Stomach (tissue), 9 donors: ENCODE measurements around the gene ZNF175. TPM values are rescaled to one million over a fixed set of nuclear protein-coding genes. Genes with fewer than 3 reads are reported as not detected.

Experiments
- DNase-seq, 2 donors: peaks; one replicate each; pipeline versions ENCODE4 v3.0.0 to v3.0.0-alpha.2; 2013 to 2019
- H3K27ac ChIP-seq, 5 donors: fragments of 200-600 bp in 4 of 5; sonication (generic) in 4 of 5; one replicate each; pipeline ENCODE4 v1.5.1; 2013 to 2019; ENCODE audit warnings: mild to moderate bottlenecking in 1 of 5, moderate library complexity in 1 of 5
- H3K27me3 ChIP-seq, 3 donors: fragments of 200-600 bp; sonication (generic); one replicate each; pipeline ENCODE4 v1.5.1; 2017 to 2019; ENCODE audit warnings: mixed run types in 1 of 3
- H3K36me3 ChIP-seq, 4 donors: fragments of 200-600 bp; sonication (generic); 1 replicate in 3 of 4; 2 replicates in 1 of 4; pipeline ENCODE4 v1.5.1; 2016 to 2019
- H3K4me1 ChIP-seq, 4 donors: fragments of 200-600 bp; sonication (generic); one replicate each; pipeline ENCODE4 v1.5.1; 2016 to 2019
- H3K4me3 ChIP-seq, 4 donors: fragments of 200-600 bp; sonication (generic) in 3 of 4; one replicate each; pipeline ENCODE4 v1.5.1; 2016 to 2019; ENCODE audit warnings: mild to moderate bottlenecking in 1 of 4
- H3K9me3 ChIP-seq, 4 donors: fragments of 200-600 bp; sonication (generic); one replicate each; pipeline ENCODE4 v1.5.1; 2016 to 2019
- CTCF ChIP-seq, 7 experiments: fragments of 450-650 bp in 4 of 7; fragments of 200-600 bp in 3 of 7; sonication (generic) in 3 of 7; IDR thresholded peaks; one replicate each; pipeline ENCODE4 v1.5.1; 2016 to 2019; ENCODE audit warnings: antibody characterized with exemption in 7 of 7, control low read depth in 2 of 7, mild to moderate bottlenecking in 1 of 7
- EP300 ChIP-seq: sonication (generic); formaldehyde crosslinking; IDR thresholded peaks from one replicate; pipeline ENCODE4 v1.6.1; 2017; ENCODE audit warnings: antibody characterized with exemption
- POLR2A ChIP-seq, 4 donors: fragments of 450-650 bp; IDR thresholded peaks; one replicate each; pipeline ENCODE4 v1.6.1; 2016; ENCODE audit warnings: antibody characterized with exemption in 4 of 4, control low read depth in 2 of 4, mild to moderate bottlenecking in 1 of 4, moderate library complexity in 1 of 4
- POLR2AphosphoS5 ChIP-seq, 3 donors: sonication (generic); formaldehyde crosslinking; IDR thresholded peaks; one replicate each; pipeline ENCODE4 v1.6.1; 2016; ENCODE audit warnings: antibody characterized with exemption in 3 of 3
- WGBS, 5 donors: extraction: QIAGEN DNeasy Blood & Tissue Kit in 3 of 5; methylation state at CpG; one replicate each; pipeline versions ENCODE4 v1.1.5 to v1.1.7; 2013 to 2018; 5-methylcytosine and 5-hydroxymethylcytosine counted together
- intact Hi-C: fragments of 100-400 bp; cut with DNase I; formaldehyde crosslinking; loops from one replicate; pipeline ENCODE4 v1.15.1; 2023; ENCODE audit warnings: low total_unique reads
- polyA plus RNA-seq, 3 donors: library from polyadenylated mRNA; stranded (reverse); fragments of 200-250 nt; gene quantifications; one replicate each; pipeline ENCODE4 v1.2.3, GENCODE V29; 2013
- total RNA-seq, 5 donors: library from RNA; depleted of rRNA; stranded (reverse); fragments of >200 nt; gene quantifications; one replicate each; pipeline versions ENCODE4 v1.1.0 to v1.2.3, GENCODE V29; 2014 to 2016
- donor health status: healthy with polysubstance abuse.
- donor health status: Bipolar disorder and iron deficiency.
- donor health status: healthy.

Gene ZNF175
- total and polyA plus RNA-seq, 8 donors, result 1.2 to 12.9 (median 3.9) TPM

GRCh38 chr19:51592521-51592920 is 21.4 kb downstream of the ZNF175 start:
- H3K4me3 ChIP-seq, result no peak overlapping the region
- no peak for DNase-seq
- H3K9me3 ChIP-seq, result peaks cover 6 to 13% (median 10%) of the 10 kb centered on the region in 4 donors
- H3K36me3 ChIP-seq, result peaks cover 0 to 10% (median 4%) of the 10 kb centered on the region in 4 donors
- no peak overlapping the region for H3K27ac ChIP-seq
- 48 to 76% (median 59%) methylated on average over 1 of the region's 1 CpG for WGBS, 5 donors
- intact Hi-C loops, result no loop called here
- H3K27me3 ChIP-seq, result peaks cover 0 to 6% (median 0%) of the 10 kb centered on the region in 3 donors
- TF ChIP-seq EP300 (no peak), CTCF (IDR thresholded peaks at IDR 0.05) (no peak)
- peaks cover 18 to 24% (median 20%) of the 10 kb centered on the region in 4 donors for H3K4me1 ChIP-seq

GRCh38 chr19:51593138-51593890 is 22.2 kb downstream of the ZNF175 start:
- 20 to 34% (median 24%) methylated on average over 9 to 10 of the region's 10 CpGs for WGBS, 5 donors
- TF ChIP-seq EP300 (no peak), CTCF (IDR thresholded peaks at IDR 0.05) (no peak)
- DNase-seq, result no peak
- peaks cover 18 to 24% (median 20%) of the 10 kb centered on the region in 4 donors for H3K4me1 ChIP-seq
- H3K4me3 ChIP-seq, result peak overlapping the region; percentile 58 to 91 (median 74)
- H3K36me3 ChIP-seq, result peaks cover 0 to 2% (median 0%) of the 10 kb centered on the region in 4 donors
- intact Hi-C loops, result no loop called here
- H3K9me3 ChIP-seq, result peaks cover 0 to 5% (median 2%) of the 10 kb centered on the region in 4 donors
- peaks cover 0 to 13% (median 0%) of the 10 kb centered on the region in 3 donors for H3K27me3 ChIP-seq
- H3K27ac ChIP-seq, result peak overlapping the region in 3 of 5 donors; percentile 37 to 74 (median 68)

- 0 to 1% (median 1%) methylated on average over 49 to 61 of the region's 61 CpGs for WGBS, 5 donors
These were observed 23.1 kb downstream of the ZNF175 start for GRCh38 chr19:51593969-51594773.

More at GRCh38 chr19:51593969-51594773, 23.1 kb downstream of the ZNF175 start:
- H3K9me3 ChIP-seq, result no peaks in the 10 kb centered on the region
- H3K4me3 ChIP-seq, result peak overlapping the region; percentile 58 to 91 (median 74)
- H3K4me1 ChIP-seq, result peaks cover 18 to 24% (median 20%) of the 10 kb centered on the region in 4 donors
- H3K36me3 ChIP-seq, result no peaks in the 10 kb centered on the region
- DNase-seq, result peak; percentile 99
- intact Hi-C loops, result no loop called here
- H3K27me3 ChIP-seq, result peaks cover 0 to 21% (median 0%) of the 10 kb centered on the region in 3 donors
- H3K27ac ChIP-seq, result peak overlapping the region; percentile 37 to 74 (median 61)
- TF ChIP-seq POLR2A (IDR thresholded peaks at IDR 0.05) (no peak), POLR2AphosphoS5 (IDR thresholded peaks at IDR 0.05) (peak; percentile 56 to 95 (median 95)), CTCF (IDR thresholded peaks at IDR 0.05) (no peak), EP300 (no peak)
